HepG2 (cell line): ENCODE measurements around the gene PMVK. TPM values are rescaled to one million over a fixed set of nuclear protein-coding genes. Genes with fewer than 3 reads are reported as not detected.
A peak's percentile ranks its signal among the peaks of the same experiment; 100 is the strongest.

Experiments
- ARNT2 ChIP-seq: sonication (generic); formaldehyde crosslinking; IDR thresholded peaks from 2 replicates; pipeline ENCODE4 v1.8.0; 2022; ENCODE audit warnings: mild to moderate bottlenecking, low read depth, missing genetic modification reagents, moderate library complexity
- BRD4 ChIP-seq: sonication (generic); formaldehyde crosslinking; IDR thresholded peaks from 2 replicates; pipeline ENCODE4 v1.4.0; 2020; ENCODE audit warnings: missing genetic modification reagents
- CCDC6 ChIP-seq: sonication (generic); formaldehyde crosslinking; IDR thresholded peaks from 2 replicates; pipeline ENCODE4 v1.8.1; 2022; ENCODE audit warnings: mild to moderate bottlenecking, missing genetic modification reagents, moderate library complexity
- ERF ChIP-seq: IDR thresholded peaks from 2 replicates; pipeline ENCODE4 v1.6.1; 2018; ENCODE audit warnings: missing biosample characterization, missing genetic modification reagents
- ETV6 ChIP-seq: sonication (generic); formaldehyde crosslinking; conservative IDR thresholded peaks from 2 replicates; pipeline ENCODE4 v1.4.0; 2020; ENCODE audit warnings: missing genetic modification reagents
- FIP1L1 ChIP-seq: fragments of 200-400 bp; formaldehyde crosslinking; IDR thresholded peaks from 2 replicates; pipeline ENCODE4 v1.6.1; 2018; ENCODE audit warnings: low read depth, mild to moderate bottlenecking, low read length, moderate library complexity, borderline replicate concordance; ENCODE audit not compliant: insufficient read depth
- FOSL2 ChIP-seq: sonication (generic); formaldehyde crosslinking; IDR thresholded peaks from 2 replicates; pipeline ENCODE4 v1.4.0; 2020; ENCODE audit warnings: missing genetic modification reagents
- KDM6A ChIP-seq: IDR thresholded peaks from 2 replicates; pipeline ENCODE4 v1.6.1; 2016; ENCODE audit warnings: low read depth
- MED1 ChIP-seq: sonication (generic); formaldehyde crosslinking; IDR thresholded peaks from 2 replicates; pipeline ENCODE4 v1.4.0; 2020; ENCODE audit warnings: missing genetic modification reagents
- MEF2D ChIP-seq: sonication (generic); formaldehyde crosslinking; IDR thresholded peaks from 2 replicates; pipeline ENCODE4 v1.5.1; 2020; ENCODE audit warnings: mild to moderate bottlenecking, missing genetic modification reagents
- NCOA2 ChIP-seq: sonication (generic); formaldehyde crosslinking; IDR thresholded peaks from 2 replicates; pipeline ENCODE4 v1.8.0; 2022; ENCODE audit warnings: inconsistent platforms
- PHF21A ChIP-seq: sonication (generic); formaldehyde crosslinking; IDR thresholded peaks from 2 replicates; pipeline ENCODE4 v1.5.0; 2020; ENCODE audit warnings: mild to moderate bottlenecking, missing genetic modification reagents
- REST ChIP-seq, 2 experiments: IDR thresholded peaks; 2 replicates each; pipeline ENCODE4 v1.6.1; 2011 to 2012; ENCODE audit warnings: low read length in 2 of 2, borderline replicate concordance in 1 of 2, low read depth in 1 of 2, mild to moderate bottlenecking in 1 of 2, moderate library complexity in 1 of 2
- RFXAP ChIP-seq: sonication (generic); formaldehyde crosslinking; IDR thresholded peaks from 2 replicates; pipeline ENCODE4 v1.4.0; 2020; ENCODE audit warnings: missing genetic modification reagents, borderline replicate concordance
- SMARCC2 ChIP-seq: fragments of 450-650 bp; IDR thresholded peaks from 2 replicates; pipeline ENCODE4 v1.6.1; 2017; ENCODE audit warnings: antibody characterized with exemption, mild to moderate bottlenecking
- SNAPC2 ChIP-seq: sonication (generic); formaldehyde crosslinking; IDR thresholded peaks from 2 replicates; pipeline ENCODE4 v1.8.1; 2022; ENCODE audit warnings: mild to moderate bottlenecking, missing genetic modification reagents
- SRY ChIP-seq: sonication (generic); formaldehyde crosslinking; IDR thresholded peaks from 2 replicates; pipeline ENCODE4 v1.8.0; 2022; ENCODE audit warnings: mild to moderate bottlenecking, missing genetic modification reagents
- TCF12 ChIP-seq, 2 experiments: fragments of 450-650 bp in 1 of 2; sonication (generic) in 1 of 2; formaldehyde crosslinking in 1 of 2; IDR thresholded peaks; 2 replicates each; pipeline versions ENCODE4 v1.6.1 to v1.8.0; 2017 to 2022; ENCODE audit warnings: antibody characterized with exemption in 1 of 2, mild to moderate bottlenecking in 1 of 2, missing genetic modification reagents in 1 of 2, moderate library complexity in 1 of 2
- ZMYM4 ChIP-seq: sonication (generic); formaldehyde crosslinking; IDR thresholded peaks from 2 replicates; pipeline ENCODE4 v1.8.1; 2023; ENCODE audit warnings: mild to moderate bottlenecking, missing genetic modification reagents
- ZNF34 ChIP-seq: sonication (generic); formaldehyde crosslinking; IDR thresholded peaks from 2 replicates; pipeline ENCODE4 v1.4.0; 2020; ENCODE audit warnings: mild to moderate bottlenecking, missing genetic modification reagents, borderline replicate concordance
- ZNF441 ChIP-seq: sonication (generic); formaldehyde crosslinking; IDR thresholded peaks from 2 replicates; pipeline ENCODE4 v1.7.0; 2021; ENCODE audit warnings: missing genetic modification reagents, borderline replicate concordance
- ZNF460 ChIP-seq: sonication (generic); formaldehyde crosslinking; IDR thresholded peaks from 2 replicates; pipeline ENCODE4 v1.5.1; 2020; ENCODE audit warnings: missing genetic modification reagents, mild to moderate bottlenecking, borderline replicate concordance
- ZSCAN9 ChIP-seq: IDR thresholded peaks from 2 replicates; pipeline ENCODE4 v1.6.1; 2016; ENCODE audit warnings: borderline replicate concordance
- polyA plus RNA-seq, 8 experiments: library from polyadenylated mRNA; depleted of rRNA in 3 of 8; stranded (reverse) in 7 of 8; unstranded in 1 of 8; fragments of >200 nt; fragmentation: Illumina TruSeq in 4 of 8; extraction: Trizol in 4 of 8; gene quantifications; 2 replicates each; pipeline versions ENCODE4 v1.2.1 to v1.2.3, GENCODE V29; 2011 to 2016; ENCODE audit warnings: low read depth in 4 of 8, missing spikeins in 1 of 8, mixed read lengths in 1 of 8; ENCODE audit not compliant: insufficient read depth in 1 of 8
- total RNA-seq, 5 experiments: library from RNA; depleted of rRNA; stranded (reverse); fragments of >200 nt; fragmentation: Illumina TruSeq; extraction: Trizol; gene quantifications; 2 replicates each; pipeline ENCODE4 v1.2.3, GENCODE V29; 2016; ENCODE audit warnings: low read depth in 1 of 5
- TF ChIP-seq, protein P1 (sequence below): sonication (generic); formaldehyde crosslinking; IDR thresholded peaks from 2 replicates; pipeline ENCODE4 v1.5.1; 2020; ENCODE audit warnings: mild to moderate bottlenecking, missing genetic modification reagents, moderate library complexity

Gene PMVK
- total and polyA plus RNA-seq, 2 of the 13 experiments (the other 11 are each of a cell fraction or from before 2014, with no cell fraction given), result 3.9 to 12.6 TPM

DNA sequence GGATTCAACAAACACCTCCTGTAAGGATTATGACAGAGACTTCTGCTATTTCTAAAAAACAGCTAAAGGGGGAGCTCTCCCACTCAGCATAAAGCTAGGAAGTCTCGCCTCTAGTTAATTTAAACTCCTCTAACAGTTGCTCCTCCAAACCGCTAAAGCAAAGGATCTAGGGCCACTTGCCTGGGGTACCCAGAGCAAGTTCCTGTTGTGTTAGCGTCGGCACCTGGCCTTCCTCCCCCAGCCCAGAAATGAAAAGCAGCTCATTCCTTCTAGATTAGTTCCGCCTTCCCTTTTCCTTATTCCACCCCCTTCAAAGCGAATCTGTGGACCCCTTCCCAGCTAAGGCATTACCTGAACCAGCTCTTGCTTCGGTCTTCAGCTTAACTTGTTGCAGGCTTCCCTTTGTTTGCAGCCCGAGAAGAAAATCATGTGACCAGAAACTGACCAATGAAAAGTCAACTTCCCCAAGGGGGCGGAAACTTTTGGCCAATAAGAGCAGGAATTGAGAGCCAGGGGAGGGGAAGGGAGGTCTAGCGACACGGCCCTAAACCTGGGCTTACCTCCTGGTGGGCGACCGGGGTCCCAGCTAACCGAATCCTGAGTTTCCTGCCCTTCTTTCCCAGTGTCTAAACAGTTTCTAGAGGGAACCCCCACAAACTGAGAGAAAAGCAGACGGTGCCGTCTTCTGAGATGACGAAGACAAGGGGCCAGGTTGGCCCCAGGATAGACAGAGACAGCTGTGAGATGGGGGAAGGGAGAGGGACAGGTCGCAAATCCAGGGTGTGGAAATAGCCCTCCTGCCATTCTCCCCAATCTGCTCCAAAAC lies 19.4 kb upstream of the PMVK start, which contains the start of gene PBXIP1 (continued):
- TF ChIP-seq, protein P1, sequence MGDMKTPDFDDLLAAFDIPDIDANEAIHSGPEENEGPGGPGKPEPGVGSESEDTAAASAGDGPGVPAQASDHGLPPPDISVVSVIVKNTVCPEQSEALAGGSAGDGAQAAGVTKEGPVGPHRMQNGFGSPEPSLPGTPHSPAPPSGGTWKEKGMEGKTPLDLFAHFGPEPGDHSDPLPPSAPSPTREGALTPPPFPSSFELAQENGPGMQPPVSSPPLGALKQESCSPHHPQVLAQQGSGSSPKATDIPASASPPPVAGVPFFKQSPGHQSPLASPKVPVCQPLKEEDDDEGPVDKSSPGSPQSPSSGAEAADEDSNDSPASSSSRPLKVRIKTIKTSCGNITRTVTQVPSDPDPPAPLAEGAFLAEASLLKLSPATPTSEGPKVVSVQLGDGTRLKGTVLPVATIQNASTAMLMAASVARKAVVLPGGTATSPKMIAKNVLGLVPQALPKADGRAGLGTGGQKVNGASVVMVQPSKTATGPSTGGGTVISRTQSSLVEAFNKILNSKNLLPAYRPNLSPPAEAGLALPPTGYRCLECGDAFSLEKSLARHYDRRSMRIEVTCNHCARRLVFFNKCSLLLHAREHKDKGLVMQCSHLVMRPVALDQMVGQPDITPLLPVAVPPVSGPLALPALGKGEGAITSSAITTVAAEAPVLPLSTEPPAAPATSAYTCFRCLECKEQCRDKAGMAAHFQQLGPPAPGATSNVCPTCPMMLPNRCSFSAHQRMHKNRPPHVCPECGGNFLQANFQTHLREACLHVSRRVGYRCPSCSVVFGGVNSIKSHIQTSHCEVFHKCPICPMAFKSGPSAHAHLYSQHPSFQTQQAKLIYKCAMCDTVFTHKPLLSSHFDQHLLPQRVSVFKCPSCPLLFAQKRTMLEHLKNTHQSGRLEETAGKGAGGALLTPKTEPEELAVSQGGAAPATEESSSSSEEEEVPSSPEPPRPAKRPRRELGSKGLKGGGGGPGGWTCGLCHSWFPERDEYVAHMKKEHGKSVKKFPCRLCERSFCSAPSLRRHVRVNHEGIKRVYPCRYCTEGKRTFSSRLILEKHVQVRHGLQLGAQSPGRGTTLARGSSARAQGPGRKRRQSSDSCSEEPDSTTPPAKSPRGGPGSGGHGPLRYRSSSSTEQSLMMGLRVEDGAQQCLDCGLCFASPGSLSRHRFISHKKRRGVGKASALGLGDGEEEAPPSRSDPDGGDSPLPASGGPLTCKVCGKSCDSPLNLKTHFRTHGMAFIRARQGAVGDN (CRISPR knock-in tag), result peak; percentile 22; the same call in 1 of the 2 replicates
- TF ChIP-seq ZSCAN9 (CRISPR knock-in tag) (no peak), RFXAP (CRISPR knock-in tag) (no peak), NCOA2 (no peak), REST (IDR thresholded peaks at IDR 0.05; ENCODE audit: borderline replicate concordance in 1 of 2, low read depth in 1 of 2, low read length in 2 of 2) (no peak), SNAPC2 (CRISPR knock-in tag) (no peak), ZNF441 (CRISPR knock-in tag) (no peak), ARNT2 (no peak), ERF (0 out of 2 replicates have a peak, but pooled peaks have one; percentile 17), ZNF34 (CRISPR knock-in tag) (no peak), SMARCC2 (no peak), ZMYM4 (no peak), PHF21A (peak; percentile 52; the same call in 1 of the 2 replicates), FOSL2 (CRISPR knock-in tag) (no peak), TCF12 (IDR thresholded peaks at IDR 0.05) (no peak), TCF12 (CRISPR knock-in tag; IDR thresholded peaks at IDR 0.05) (no peak), SRY (CRISPR knock-in tag) (no peak), ZNF460 (no peak), MED1 (CRISPR knock-in tag) (peak; percentile 22; the same call in 1 of the 2 replicates), FIP1L1 (no peak), CCDC6 (CRISPR knock-in tag) (no peak), ETV6 (CRISPR knock-in tag) (no peak), MEF2D (CRISPR knock-in tag) (no peak), BRD4 (no peak), KDM6A (CRISPR knock-in tag) (no peak)
